Stimulated activated CD4-positive, alpha-beta T cell treated with anti-CD3 and anti-CD28 coated beads, Interleukin-2, amount 100 ng/mL, for 48 hours (primary cell): Measurements from ENCODE around the gene ZNF142.

Source experiments
- DNase-seq, 2 donors: peaks; one replicate each; pipeline ENCODE4 v3.0.0-alpha.2; 2020

ZNF142 gene

DNA sequence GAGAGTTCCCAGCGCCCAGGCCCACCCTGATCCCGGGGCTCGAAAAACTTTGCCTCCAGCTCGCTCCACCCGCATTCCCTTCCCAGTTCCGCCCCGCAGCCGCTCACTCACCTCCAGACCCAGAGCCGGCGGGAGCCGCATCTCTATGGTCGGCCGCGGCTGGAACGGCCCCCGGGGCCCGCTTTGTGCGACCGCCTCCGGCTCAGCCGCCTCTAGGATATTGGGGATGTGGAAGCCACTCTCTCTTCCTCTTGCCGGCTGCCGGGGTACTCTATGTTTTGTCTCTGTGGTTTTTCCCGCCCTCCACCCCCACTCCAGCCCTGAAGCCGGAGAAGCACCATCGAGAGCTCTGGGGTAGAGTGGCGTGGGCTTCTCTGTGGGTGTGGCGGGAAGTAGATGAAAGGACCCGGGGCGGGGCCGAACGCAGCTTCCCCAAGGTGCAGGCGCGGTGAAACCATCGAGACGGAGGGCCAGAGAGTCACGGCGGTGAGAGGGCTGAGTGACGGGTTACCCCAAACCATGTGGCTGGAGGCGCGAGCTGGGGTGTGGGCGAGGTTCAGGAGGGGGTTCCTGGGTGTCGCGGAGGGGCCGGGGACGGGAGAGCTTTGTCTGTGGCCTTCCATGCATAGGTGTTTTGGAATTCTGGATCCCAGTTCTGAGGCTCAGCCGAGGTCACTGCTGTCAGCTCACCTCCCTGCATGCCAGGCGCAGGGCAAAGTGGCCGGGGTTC, at the start of gene ZNF142, which contains the start of gene BCS1L:
TSS of gene ZNF142 (minus strand) at position 366 of the 730 bp plus-strand sequence. CDS start 3,194 bp downstream, outside the sequence.
TSS of gene BCS1L (plus strand) at position 426 of the 730 bp plus-strand sequence. CDS start 1,305 bp downstream, outside the sequence.
- DNase-seq = peak; percentile 92 to 94

- DNase-seq = no peak
These were observed 48.7 kb upstream of the ZNF142 start for GRCh38 chr2:218708086-218708485.

DNA sequence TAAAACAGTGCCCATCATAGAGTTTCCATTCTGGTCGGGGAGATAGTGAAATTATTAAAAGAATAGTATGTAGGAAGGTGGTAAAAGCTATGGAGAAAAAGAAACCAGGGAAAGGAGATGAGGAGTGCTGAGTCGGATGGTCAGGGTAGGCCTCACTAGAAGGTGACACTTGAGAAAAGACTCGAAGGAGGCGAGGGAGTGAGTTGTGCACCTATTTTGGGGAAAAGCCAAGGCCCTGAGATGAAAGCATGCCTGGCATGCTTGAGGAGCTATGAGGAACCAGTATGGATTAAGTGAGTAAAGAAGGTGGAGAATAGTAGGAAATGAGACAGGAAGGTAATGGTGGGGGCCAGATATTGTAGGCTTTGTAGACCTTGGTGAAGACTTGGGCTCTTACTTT, 43.9 kb upstream of the ZNF142 start:
- DNase-seq = no peak

DNA sequence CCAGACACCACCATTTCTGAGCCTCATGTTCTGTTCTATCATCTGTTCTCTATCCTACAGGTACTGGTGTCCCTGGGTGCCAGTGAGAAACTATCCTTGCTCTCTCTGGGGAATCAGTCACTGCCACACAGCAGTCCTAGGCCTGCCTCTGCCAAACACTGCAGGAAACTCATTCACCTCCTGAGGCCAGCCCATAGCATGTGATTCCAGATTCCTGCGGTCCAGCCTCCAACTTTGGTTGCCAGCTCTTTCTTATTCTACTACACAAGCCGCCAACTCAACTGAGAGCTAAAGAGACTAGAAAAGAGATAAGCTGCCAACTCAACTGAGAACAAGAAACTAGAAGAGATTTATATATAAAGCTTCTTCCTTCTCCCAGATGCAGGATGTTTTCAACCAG, 42.4 kb upstream of the ZNF142 start:
- no peak for DNase-seq

DNA sequence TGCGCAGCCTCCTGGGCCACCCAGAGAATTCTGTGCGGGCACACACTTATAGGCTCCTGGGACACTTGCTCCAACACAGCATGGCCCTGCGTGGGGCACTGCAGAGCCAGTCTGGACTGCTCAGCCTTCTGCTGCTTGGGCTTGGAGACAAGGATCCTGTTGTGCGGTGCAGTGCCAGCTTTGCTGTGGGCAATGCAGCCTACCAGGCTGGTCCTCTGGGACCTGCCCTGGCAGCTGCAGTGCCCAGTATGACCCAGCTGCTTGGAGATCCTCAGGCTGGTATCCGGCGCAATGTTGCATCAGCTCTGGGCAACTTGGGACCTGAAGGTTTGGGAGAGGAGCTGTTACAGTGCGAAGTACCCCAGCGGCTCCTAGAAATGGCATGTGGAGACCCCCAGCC, 39.5 kb upstream of the ZNF142 start:
- DNase-seq = no peak

- no peak for DNase-seq
These were observed 35.2 kb upstream of the ZNF142 start for GRCh38 chr2:218694405-218695145.

DNA sequence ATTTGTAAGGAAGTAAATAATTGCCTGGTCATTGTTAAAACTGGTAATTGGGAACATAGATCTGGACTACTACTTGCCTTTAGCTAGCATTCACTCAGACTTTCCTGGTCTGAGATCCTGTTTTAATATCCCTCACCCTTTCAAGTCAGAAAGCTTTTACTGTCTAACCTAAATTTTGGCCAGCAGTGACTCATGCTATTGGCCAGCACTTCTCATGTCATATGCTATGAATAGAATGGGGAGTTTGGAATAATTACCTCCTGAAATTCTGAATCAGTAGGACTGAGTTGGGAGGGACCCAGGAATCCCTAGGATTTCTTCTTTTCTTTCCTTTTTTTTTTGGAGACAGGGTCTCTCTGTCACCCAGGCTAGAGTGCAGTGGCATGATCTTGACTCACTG, 31.8 kb upstream of the ZNF142 start:
- DNase-seq = no peak

- DNase-seq = peak in 1 of 2 donors; percentile 11
These were observed 28.1 kb upstream of the ZNF142 start for GRCh38 chr2:218687400-218688060.

DNA sequence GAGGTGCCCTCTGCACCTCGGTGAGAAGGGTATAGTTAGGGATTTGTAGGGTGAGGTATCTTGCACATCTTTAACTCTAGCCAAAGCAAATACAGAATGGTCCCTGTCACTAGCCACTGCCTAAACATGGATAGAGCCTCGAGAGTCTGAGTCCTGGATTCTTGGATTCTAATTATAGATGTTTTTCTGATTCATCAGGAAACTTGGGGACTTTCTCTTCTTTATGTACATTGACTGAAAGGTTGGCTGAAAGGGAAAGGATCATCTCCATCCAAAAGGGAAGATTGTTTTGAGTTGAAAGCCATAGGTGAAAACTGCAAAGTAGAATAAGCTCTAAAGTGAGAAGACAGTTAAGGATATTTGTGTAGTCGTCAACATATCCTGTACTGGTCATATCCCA, 20.6 kb upstream of the ZNF142 start:
- no peak for DNase-seq

GRCh38 chr2:218679119-218679518, 19.7 kb upstream of the ZNF142 start:
- DNase-seq = no peak

DNA sequence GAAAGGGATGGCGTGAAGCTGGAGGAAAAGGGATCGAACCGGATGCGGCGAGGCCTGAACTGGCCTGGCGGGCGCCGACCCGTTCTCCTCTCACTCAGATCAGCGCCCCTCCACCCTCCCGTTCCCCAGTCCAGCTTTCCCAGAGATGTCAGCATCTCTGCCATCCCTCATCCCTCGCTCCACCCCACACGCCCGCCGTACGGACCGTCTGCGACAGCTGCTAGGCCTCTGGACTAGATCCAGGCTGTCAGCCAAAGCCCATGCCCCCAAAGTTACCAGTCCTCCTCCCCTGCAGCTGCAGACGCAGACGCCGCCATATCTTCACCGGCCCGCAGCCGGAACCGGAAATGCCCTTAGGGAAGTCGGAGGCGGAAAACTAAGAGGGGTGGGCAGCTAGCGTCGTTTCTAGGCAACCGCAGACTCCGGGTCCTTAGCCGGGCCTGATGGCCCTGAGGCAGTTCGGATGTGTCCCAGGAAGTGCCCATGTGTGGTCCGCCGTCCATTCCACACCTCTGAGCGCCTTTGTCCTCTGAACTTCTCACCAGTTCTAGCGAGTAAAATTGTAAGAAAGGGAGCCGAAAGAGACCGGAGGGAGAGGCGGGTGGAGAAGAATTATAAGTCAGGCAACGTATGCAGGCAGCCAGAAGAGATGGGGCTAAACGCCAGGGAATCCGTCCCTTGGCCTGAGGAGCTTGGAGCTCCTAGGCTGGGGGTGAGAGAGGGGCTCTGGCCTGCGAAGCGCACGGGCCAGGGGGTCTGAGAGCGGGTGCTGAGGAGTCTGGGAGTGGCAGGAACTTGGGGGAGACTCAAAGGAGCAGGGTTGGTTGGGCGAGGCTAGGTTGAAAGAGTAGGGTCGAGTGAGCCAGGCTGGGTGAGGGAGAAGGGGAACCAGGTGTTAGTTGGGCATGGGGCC, 12.5 kb upstream of the ZNF142 start, which contains the start of the genes RNF25 and STK36:
TSS of gene RNF25 (minus strand) at position 349 of the 913 bp plus-strand sequence. CDS start at position 317, 32 bp downstream.
TSS of gene STK36 (plus strand) at position 433 of the 913 bp plus-strand sequence. CDS start 744 bp downstream, outside the sequence.
- DNase-seq = peak; percentile 73 to 76

DNA sequence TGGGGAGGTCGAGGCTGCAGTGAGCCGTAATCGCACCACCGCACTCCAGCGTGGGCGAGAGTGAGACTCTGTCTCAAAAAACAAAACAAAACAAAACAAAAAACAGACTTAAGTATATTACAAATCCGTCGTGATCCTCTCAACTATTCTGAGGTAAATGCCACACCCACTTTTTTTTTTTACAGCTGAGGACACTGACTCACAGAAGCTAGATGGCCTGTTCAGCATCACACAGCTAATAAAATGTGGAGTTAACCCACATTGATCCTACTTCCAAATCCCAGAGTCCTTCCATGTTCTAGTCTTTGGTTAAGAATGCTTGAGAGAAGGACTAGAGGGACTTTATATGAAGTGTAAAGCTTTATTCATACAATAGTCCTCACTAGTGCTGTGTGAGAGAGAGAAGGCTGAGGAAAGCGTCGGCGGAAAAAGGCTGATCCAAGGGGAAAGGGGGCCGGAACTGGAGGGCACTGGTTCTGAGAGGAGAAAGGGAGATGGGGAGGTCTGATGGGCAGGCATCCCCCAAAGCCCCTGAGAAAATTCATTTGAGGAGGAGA, 11.8 kb upstream of the ZNF142 start:
- no peak for DNase-seq

DNA sequence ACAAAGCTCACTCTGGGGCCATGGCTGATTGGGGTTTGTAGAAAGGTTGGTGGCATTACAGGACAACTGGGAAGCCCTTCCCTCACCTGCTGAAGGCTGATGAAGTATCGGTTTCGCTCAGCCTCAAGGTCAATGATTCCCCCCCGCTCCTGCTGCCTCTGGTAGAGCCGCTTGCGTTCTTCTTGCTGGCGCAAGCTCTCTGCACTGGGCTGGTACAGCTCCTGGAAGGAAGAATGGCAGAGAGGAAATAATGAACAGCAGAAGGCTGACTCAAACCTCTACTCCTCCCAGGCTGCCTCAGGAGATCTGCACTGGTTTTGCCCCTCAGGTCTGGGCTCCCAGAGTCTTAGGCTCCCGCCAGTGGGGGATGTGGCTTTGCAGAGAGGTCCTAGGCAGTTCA, 5.2 kb upstream of the ZNF142 start:
- no peak for DNase-seq

- DNase-seq = no peak
These were observed 4.5 kb upstream of the ZNF142 start for GRCh38 chr2:218663901-218664300.

DNA sequence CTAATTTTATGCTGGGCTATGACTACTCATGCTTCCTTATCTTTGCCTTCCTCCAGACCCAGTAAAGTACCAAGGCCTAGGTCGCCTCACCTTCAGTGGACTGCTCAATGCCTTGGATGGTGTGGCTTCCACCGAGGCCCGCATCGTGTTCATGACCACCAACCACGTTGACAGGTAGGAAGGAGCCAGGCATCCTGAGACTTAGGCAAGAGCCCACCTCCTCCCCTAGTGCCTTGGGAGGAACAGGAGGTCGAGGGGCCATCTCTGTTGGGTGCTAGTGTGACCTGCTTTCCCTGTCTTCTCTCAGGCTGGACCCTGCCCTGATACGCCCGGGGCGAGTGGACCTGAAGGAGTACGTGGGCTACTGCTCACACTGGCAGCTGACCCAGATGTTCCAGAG, 3.4 kb upstream of the ZNF142 start:
- no peak for DNase-seq

- no peak for DNase-seq
These were observed 3.0 kb upstream of the ZNF142 start for GRCh38 chr2:218662377-218662776.

DNA sequence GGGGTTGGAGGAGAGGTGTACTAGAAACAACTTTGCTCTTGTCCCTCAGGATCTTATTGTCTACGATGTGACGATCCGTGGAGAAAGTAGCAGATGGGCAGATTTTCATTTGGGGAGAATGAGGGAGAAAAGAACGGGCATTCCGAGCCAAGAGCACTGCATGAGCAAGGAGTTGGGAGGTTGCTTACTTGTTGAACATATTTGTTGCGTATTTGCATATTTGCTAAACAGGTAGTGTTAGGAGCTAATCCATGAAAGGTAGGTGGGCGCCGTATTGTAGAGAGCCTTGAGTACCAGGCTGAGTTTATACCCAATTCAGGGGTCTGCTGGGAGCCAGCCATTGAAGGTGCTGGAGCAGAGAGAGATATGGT, 550 bp upstream of the ZNF142 start:
- no peak for DNase-seq

- peak; percentile 18 to 38 for DNase-seq
These were observed 659 bp downstream of the ZNF142 start for GRCh38 chr2:218658671-218659257.

DNA sequence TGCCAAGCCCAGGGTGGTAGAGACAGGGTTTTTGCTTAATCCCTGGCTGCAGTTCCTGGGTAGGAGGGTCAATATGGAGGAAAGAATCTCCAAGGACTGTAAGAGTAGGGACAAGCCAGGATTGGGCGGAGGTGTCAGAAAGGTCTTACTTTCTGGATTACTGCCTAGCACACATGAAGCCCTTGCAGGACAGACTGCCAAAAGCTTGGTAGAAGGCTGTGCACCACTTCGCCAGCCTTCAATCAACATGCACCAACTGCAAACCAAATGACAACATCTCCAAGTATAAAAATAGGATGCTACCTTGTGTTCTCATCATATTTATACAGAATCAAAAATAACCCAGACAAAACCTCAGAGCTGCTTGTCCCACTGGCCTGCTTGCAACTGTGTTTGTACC, 3.7 kb downstream of the ZNF142 start:
- no peak for DNase-seq

GRCh38 chr2:218648787-218649100, 10.7 kb downstream of the ZNF142 start:
- DNase-seq = no peak

DNA sequence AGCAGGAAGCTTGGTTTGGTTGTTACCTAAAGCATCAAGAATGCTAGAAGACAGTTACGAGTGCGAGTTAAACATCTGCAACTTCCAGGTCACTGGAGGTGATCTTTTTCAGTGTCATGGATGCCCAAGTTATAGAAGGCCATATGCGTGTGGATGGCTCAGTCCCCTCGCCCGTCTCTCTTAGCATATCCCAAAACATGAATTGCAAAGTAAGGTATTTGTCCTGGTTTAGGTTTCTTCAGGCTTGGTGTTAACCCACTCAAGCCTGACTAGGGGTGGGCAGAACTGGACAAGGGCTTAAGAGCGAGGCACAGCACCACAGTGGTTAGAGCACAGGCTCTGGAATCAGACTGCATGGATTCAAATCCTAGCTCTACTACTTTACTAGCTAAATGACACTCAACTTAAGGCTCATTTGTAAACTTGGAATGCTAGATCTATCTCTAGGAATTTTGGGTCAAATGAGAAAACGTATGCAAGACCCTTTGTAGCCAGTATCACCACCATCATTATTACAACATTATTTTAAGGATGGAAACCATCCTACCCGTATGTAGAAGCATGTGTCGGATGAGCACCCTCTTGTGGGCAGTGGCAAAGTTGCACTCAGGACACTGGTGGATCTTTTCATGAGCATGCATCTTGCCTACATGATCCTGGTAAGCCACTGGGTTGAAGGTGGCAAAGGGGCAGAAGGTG, 11.2 kb downstream of the ZNF142 start:
- peak; percentile 37 for DNase-seq
